SJCRH30 (cell line): ENCODE data around the gene LIPA. TPM values are rescaled to one million over a fixed set of nuclear protein-coding genes. Genes with fewer than 3 reads are reported as not detected.
"Not testable (repeated sequence)": the region's sequence is repeated elsewhere in the genome, so short reads cannot be mapped to it uniquely, and the experiment has no call there.

ENCODE experiments used
- DNase-seq, 2 experiments: peaks; one replicate each; pipeline ENCODE4 v3.0.0-alpha.2; 2015 to 2020
- H3K27ac ChIP-seq: fragments of 250-450 bp; sonication (Bioruptor Pico); 2 replicates; pipeline ENCODE4 v1.5.1; 2020; ENCODE audit warnings: mild to moderate bottlenecking, moderate library complexity
- H3K27me3 ChIP-seq: fragments of 250-450 bp; sonication (Bioruptor Pico); 2 replicates; pipeline ENCODE4 v1.5.1; 2020; ENCODE audit warnings: mild to moderate bottlenecking, moderate library complexity
- H3K36me3 ChIP-seq: fragments of 250-450 bp; sonication (Bioruptor Pico); 2 replicates; pipeline ENCODE4 v1.5.1; 2020; ENCODE audit warnings: mild to moderate bottlenecking, moderate library complexity
- H3K4me1 ChIP-seq: fragments of 250-450 bp; sonication (Bioruptor Pico); 2 replicates; pipeline ENCODE4 v1.5.1; 2020; ENCODE audit warnings: mild to moderate bottlenecking, moderate library complexity
- H3K4me3 ChIP-seq: fragments of 250-450 bp; sonication (Bioruptor Pico); 2 replicates; pipeline ENCODE4 v1.5.1; 2020; ENCODE audit warnings: mild to moderate bottlenecking, moderate library complexity
- H3K9me3 ChIP-seq: fragments of 250-450 bp; sonication (Bioruptor Pico); replicated peaks from 2 replicates; pipeline ENCODE4 v1.5.1; 2020; ENCODE audit warnings: mild to moderate bottlenecking, moderate library complexity
- total RNA-seq: library from RNA; depleted of rRNA; stranded (reverse); fragments of >200 nt; shearing (Covaris generic); gene quantifications from 2 replicates; pipeline ENCODE4 v1.2.3, GENCODE V29; 2014

LIPA gene
- total RNA-seq, 1 experiment from 2014 or later = 14.6 TPM

DNA sequence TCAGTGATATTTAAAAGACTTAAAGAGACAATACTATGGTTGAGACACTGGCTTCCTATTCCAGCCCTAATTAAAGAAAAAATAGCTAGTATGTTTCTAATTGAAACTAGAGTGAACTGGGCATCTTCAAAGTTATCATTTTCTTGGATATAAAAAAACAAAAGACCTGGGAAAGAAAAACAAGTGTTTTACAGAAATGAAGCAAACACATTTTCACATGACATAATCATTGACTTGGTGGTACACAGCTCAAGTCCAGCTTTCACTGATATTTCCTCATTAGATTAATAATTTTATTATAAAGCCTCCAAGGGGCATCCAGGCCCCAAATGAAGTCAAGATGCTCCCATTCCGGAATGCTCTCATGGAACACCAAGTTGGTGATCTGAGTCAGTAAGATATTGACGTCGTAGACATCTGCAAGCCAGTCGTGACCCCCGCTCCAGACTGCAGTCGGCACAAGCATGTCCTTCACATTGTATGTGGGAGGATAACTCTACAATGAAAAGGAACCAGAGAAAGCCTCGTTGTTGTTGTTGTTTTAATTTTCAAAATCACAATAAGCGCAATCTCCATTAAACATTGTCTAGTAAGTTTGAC, 36.9 kb downstream of the LIPA start:
- no peak for DNase-seq
- Histone ChIP-seq H3K4me3 (no peak overlapping the region), H3K27ac (no peak overlapping the region), H3K27me3 (no peaks in the 10 kb centered on the region), H3K36me3 (no peaks in the 10 kb centered on the region), H3K4me1 (peaks cover 5% of the 10 kb centered on the region; the same call in 1 of the 2 replicates), H3K9me3 (no peaks in the 10 kb centered on the region)

- Histone ChIP-seq H3K27me3 (no peaks in the 10 kb centered on the region), H3K36me3 (no peaks in the 10 kb centered on the region), H3K27ac (no peak overlapping the region), H3K9me3 (no peaks in the 10 kb centered on the region), H3K4me3 (no peak overlapping the region), H3K4me1 (peaks cover 5% of the 10 kb centered on the region; the same call in 1 of the 2 replicates)
- peak in 1 of 2 experiments; percentile 49 for DNase-seq
These were observed 38.3 kb downstream of the LIPA start for GRCh38 chr10:89213191-89213808.

DNA sequence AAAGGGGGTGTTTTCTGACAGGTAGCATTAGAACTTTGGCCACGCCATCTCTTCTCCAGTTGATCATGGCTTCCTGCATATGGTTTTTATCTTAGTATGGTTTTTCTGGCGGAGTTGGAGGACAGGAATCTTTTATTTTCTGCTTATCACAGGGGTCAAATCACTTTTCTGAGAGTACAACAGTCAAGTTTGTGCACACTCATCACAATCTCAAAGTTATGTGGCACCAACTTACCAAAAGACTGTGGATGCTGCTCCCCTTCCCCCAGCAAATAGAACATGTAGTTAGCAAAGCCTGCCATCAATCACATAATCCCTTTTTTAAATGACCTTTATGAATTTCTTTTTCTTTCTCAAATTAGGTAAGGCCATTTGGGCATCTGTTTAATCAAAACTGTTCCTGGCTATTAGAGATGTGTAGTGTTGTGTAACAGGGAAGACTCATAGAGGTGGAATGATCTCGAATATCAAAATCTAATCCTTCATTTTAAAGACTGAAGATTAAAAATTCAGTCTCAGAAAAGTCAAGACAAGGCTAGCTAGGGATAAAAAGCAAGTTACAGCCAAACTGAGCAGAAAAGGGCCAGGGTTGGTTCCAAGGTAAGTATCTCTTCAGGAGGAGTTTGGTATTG, 40.7 kb downstream of the LIPA start:
- H3K27ac ChIP-seq = no peak overlapping the region
- no peaks in the 10 kb centered on the region for H3K27me3 ChIP-seq
- H3K4me3 ChIP-seq = no peak overlapping the region
- no peaks in the 10 kb centered on the region for H3K9me3 ChIP-seq
- no peak for DNase-seq
- no peaks in the 10 kb centered on the region for H3K4me1 ChIP-seq
- H3K36me3 ChIP-seq = no peaks in the 10 kb centered on the region

GRCh38 chr10:89209718-89210117, 41.9 kb downstream of the LIPA start:
- no peaks in the 10 kb centered on the region for H3K27me3 ChIP-seq
- DNase-seq = no peak
- no peak overlapping the region for H3K4me3 ChIP-seq
- no peaks in the 10 kb centered on the region for H3K9me3 ChIP-seq
- no peaks in the 10 kb centered on the region for H3K36me3 ChIP-seq
- H3K4me1 ChIP-seq = no peaks in the 10 kb centered on the region
- H3K27ac ChIP-seq = no peak overlapping the region

GRCh38 chr10:89207801-89208551, 43.6 kb downstream of the LIPA start:
- peak in 1 of 2 experiments; percentile 9 for DNase-seq
- no peak overlapping the region for H3K27ac ChIP-seq
- H3K4me1 ChIP-seq = no peaks in the 10 kb centered on the region
- H3K9me3 ChIP-seq = no peaks in the 10 kb centered on the region
- H3K27me3 ChIP-seq = no peaks in the 10 kb centered on the region
- H3K36me3 ChIP-seq = no peaks in the 10 kb centered on the region
- H3K4me3 ChIP-seq = peak overlapping the region; percentile 43

DNA sequence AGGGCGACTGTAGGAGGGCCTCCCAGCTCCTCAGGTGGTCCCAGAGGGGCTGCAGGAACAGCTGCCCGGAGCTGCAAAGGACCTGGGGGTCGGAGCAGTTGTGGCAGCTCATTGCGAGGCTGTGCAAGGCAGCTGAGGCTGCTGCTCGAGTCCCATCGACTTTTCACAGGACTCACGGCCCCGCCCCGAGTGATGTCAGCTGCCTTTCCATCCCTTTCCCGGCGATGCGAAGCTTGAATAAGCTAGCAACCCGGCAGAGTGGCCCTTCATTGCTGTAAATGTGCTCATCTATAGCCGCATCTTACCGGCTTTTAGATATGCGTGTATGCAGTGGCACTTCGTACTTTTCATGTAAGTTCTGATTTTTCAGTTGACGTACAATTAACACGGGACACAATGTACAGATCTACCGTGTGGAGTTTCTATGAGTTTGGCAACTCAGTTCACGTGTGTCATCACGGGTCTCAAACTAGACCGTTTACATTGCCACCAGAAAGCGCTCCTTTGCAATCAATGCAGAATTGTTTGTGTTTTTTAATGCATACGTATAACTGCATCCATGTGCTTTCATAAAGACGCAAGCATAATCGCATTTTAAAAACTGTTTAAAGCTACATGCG, 44.3 kb downstream of the LIPA start, which contains the start of gene CH25H:
Gene CH25H (minus strand): TSS at position 137 of the 620 bp plus-strand sequence. CDS start 25 bp downstream, at position 112.
- H3K4me1 ChIP-seq = no peaks in the 10 kb centered on the region
- no peaks in the 10 kb centered on the region for H3K36me3 ChIP-seq
- H3K27me3 ChIP-seq = no peaks in the 10 kb centered on the region
- DNase-seq = peak; percentile 68 to 75
- H3K4me3 ChIP-seq = peak within 1 kb of the TSS; percentile 43
- no peak within 1 kb of the TSS for H3K27ac ChIP-seq
- no peaks in the 10 kb centered on the region for H3K9me3 ChIP-seq

DNA sequence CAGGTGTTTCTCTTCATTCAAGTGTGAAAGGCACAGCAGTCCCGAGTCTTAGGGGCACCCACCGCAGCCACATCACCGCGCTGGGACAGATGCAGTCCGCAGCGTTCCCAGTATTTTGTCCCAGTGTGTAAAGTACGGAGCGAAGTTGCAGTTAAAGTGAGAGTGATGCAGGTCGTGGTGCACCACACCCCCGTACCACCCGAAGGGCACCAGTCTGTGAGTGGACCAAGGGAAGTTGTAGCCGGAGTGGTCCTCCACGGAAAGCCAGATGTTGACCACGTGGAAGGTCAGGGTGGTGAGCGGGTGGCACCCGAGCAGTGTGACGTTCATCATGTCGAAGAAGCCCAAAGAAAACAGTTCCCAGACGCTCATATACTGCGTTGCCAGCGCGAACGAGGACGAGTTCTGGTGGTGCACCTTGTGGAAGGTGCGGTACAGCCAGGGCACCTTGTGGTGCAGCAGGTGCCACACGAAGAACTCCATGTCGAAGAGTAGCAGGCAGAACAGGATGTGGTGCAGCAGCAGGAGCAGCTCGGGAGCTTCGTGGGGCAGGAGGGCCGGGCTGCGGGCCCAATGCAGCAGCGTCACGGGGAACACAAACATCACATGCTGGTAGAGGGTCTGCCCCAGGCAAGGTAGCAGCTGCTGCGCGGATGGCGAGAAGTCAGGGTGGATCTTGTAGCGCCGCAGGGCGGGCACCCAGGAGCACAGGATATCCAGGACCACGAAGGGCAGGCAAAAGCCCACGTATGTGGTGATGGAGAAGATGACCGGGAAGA, 45.0 kb downstream of the LIPA start:
- H3K4me1 ChIP-seq = no peaks in the 10 kb centered on the region
- peak; percentile 72 to 73 for DNase-seq

GRCh38 chr10:89204621-89205185, 46.9 kb downstream of the LIPA start:
- peak in 1 of 2 experiments; percentile 7 for DNase-seq
- Histone ChIP-seq H3K27ac (no peak overlapping the region), H3K27me3 (no peaks in the 10 kb centered on the region), H3K36me3 (no peaks in the 10 kb centered on the region), H3K9me3 (no peaks in the 10 kb centered on the region), H3K4me3 (no peak overlapping the region), H3K4me1 (no peaks in the 10 kb centered on the region)

More for the DNA sequence above, 45.0 kb downstream of the LIPA start:
- Histone ChIP-seq H3K9me3 (no peaks in the 10 kb centered on the region), H3K27me3 (no peaks in the 10 kb centered on the region), H3K4me3 (peak overlapping the region; percentile 43), H3K27ac (no peak overlapping the region), H3K36me3 (no peaks in the 10 kb centered on the region)

GRCh38 chr10:89203237-89203636, 48.3 kb downstream of the LIPA start:
- Histone ChIP-seq H3K27me3 (no peaks in the 10 kb centered on the region), H3K27ac (no peak overlapping the region), H3K4me3 (no peak overlapping the region), H3K36me3 (no peaks in the 10 kb centered on the region), H3K4me1 (no peaks in the 10 kb centered on the region), H3K9me3 (no peaks in the 10 kb centered on the region)
- DNase-seq = no peak

DNA sequence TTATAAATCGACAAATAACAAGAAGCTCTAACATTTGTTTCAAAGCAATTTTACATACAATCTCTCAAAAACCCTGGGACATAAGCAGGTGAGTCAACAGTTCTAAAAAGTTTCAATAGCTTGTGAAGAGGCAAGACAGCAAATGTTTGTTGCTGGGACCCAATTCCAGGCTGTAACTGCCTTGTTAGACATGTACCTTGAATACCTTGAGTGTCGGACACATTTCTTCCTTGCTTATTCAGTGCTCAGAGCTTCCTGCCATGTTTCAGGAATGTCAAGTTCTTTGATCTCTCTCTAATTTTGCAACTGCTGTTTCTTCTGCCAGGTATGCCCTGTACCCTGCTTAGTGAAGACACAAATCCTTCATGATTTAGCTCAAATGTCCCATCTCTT, 49.5 kb downstream of the LIPA start:
- Histone ChIP-seq H3K27ac (no peak overlapping the region), H3K4me3 (no peak overlapping the region)

DNA sequence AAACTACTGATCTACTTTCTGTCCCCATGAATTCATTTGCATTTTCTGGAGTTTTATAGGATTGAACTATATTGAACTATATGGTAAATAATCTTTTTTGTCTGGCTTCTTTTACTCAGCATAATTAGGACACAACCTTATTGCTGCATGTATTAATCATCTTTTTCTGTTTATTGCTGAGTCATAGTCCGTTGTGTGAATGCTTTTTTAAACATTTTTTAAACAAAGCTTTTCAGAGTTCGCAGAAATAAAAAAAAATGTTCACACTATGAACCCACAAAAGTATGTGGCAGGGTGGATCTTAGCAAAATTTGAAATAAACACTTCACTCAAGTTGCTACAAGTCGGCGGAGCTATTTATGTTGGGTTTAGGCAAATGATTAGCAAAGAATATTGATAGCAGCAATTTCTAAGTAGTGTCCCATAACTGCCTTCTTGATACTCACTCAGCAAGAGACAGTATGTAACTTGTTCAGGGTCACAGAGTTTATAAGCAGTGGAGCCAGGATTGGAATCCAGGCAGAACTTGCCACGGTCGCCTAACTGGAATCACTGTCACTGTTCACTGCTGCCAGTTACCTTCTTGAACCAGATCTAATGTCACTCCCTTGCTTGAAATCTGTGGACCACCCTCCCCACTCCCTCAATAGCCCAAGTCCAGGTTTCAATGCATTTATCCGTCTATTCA, 50.1 kb downstream of the LIPA start:
- H3K27me3 ChIP-seq = no peaks in the 10 kb centered on the region
- H3K4me1 ChIP-seq = no peaks in the 10 kb centered on the region
- no peak overlapping the region for H3K27ac ChIP-seq
- H3K4me3 ChIP-seq = no peak overlapping the region
- no peaks in the 10 kb centered on the region for H3K9me3 ChIP-seq
- DNase-seq = no peak
- H3K36me3 ChIP-seq = no peaks in the 10 kb centered on the region

More for the DNA sequence above, 49.5 kb downstream of the LIPA start:
- no peaks in the 10 kb centered on the region for H3K4me1 ChIP-seq
- H3K9me3 ChIP-seq = no peaks in the 10 kb centered on the region
- DNase-seq = no peak
- H3K36me3 ChIP-seq = no peaks in the 10 kb centered on the region
- H3K27me3 ChIP-seq = no peaks in the 10 kb centered on the region

GRCh38 chr10:89197473-89197872, 54.1 kb downstream of the LIPA start:
- Histone ChIP-seq H3K36me3 (no peaks in the 10 kb centered on the region), H3K27me3 (no peaks in the 10 kb centered on the region), H3K9me3 (no peaks in the 10 kb centered on the region), H3K4me1 (no peaks in the 10 kb centered on the region), H3K27ac (no peak overlapping the region), H3K4me3 (no peak overlapping the region)
- DNase-seq = no peak

DNA sequence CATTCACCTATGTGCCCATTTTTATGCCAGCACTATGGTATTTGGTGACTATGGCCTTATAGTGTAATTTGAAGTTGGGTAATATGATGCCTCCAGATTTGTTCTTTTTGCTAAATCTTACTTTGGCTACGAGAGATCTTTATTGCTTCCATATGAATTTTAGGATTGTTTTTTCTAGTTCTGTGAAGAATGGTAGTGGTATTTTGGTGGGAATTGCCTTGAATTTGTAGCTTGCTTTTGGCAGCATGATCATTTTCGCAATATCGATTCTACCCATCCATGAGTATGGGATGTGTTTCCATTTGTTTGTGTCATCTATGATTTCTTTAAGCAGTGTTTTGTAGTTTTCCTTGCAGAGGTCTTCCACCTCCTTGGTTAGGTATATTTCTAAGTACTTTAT, 60.3 kb downstream of the LIPA start:
- not testable (repeated sequence) for H3K9me3 ChIP-seq, DNase-seq, H3K4me3 ChIP-seq, H3K27ac ChIP-seq, H3K36me3 ChIP-seq, H3K4me1 ChIP-seq, H3K27me3 ChIP-seq
